ENCODE data around the gene TNFAIP8L3.

Gene TNFAIP8L3

GRCh38 chr15:51098331-51098619, 3.6 kb upstream of the TNFAIP8L3 start:
- no peak for DNase-seq (ENCODE audit: low spot score)
- TF ChIP-seq, protein P1, sequence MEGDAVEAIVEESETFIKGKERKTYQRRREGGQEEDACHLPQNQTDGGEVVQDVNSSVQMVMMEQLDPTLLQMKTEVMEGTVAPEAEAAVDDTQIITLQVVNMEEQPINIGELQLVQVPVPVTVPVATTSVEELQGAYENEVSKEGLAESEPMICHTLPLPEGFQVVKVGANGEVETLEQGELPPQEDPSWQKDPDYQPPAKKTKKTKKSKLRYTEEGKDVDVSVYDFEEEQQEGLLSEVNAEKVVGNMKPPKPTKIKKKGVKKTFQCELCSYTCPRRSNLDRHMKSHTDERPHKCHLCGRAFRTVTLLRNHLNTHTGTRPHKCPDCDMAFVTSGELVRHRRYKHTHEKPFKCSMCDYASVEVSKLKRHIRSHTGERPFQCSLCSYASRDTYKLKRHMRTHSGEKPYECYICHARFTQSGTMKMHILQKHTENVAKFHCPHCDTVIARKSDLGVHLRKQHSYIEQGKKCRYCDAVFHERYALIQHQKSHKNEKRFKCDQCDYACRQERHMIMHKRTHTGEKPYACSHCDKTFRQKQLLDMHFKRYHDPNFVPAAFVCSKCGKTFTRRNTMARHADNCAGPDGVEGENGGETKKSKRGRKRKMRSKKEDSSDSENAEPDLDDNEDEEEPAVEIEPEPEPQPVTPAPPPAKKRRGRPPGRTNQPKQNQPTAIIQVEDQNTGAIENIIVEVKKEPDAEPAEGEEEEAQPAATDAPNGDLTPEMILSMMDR (IDR thresholded peaks at IDR 0.05; ENCODE audit: extremely low read depth, insufficient read depth, missing control alignments), result no peak
- in situ Hi-C loops (cut with MboI; ENCODE audit: low pct_unique_long_range_greater_than_20kb, low sequenced_read_pairs, unreplicated experiment), result no loop called here

- DNase-seq (ENCODE audit: low spot score), result no peak
- in situ Hi-C loops (cut with MboI; ENCODE audit: low pct_unique_long_range_greater_than_20kb, low sequenced_read_pairs, unreplicated experiment), result no loop called here
- TF ChIP-seq, protein P1 (IDR thresholded peaks at IDR 0.05; ENCODE audit: extremely low read depth, insufficient read depth, missing control alignments), result no peak
Observed at GRCh38 chr15:51097553-51098330, 3.0 kb upstream of the TNFAIP8L3 start.

GRCh38 chr15:51096976-51097375, 2.3 kb upstream of the TNFAIP8L3 start:
- DNase-seq (ENCODE audit: low spot score), result no peak

DNA sequence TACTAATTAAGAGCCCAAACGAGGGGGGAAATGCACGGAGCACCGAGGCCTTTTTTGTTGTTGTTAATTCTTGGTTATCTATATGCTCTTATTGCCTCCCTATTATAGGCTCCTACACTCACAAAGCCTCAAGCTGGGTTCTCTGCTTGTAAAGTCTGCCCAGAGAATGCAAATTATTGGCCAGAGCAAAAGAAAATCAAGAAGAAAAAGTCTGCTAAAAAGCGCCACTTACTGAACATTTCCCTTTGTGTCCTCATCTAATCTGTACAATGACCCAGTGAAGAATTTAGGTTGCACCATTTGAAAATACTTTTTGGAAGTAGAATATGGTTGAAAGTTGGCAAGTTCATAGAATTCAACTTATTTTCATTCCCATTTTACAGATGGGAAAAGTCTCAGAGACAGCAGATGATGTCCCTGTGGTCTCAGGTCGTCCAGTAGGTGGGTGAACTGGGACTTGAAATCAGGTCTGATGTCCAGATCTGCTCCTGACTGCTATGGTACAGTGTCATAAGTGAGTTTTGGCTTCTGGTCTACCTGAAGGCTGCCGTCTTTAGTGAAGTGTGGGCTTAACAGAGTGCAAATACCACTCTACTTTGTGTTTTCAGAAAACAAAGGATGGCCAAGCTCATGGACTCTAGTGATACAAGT, 1.1 kb upstream of the TNFAIP8L3 start:
- in situ Hi-C loops (cut with MboI; ENCODE audit: low pct_unique_long_range_greater_than_20kb, low sequenced_read_pairs, unreplicated experiment), result no loop called here
- no peak for DNase-seq (ENCODE audit: low spot score)
- TF ChIP-seq, protein P1 (IDR thresholded peaks at IDR 0.05; ENCODE audit: extremely low read depth, insufficient read depth, missing control alignments), result no peak

More at GRCh38 chr15:51096976-51097375, 2.3 kb upstream of the TNFAIP8L3 start:
- TF ChIP-seq, protein P1 (IDR thresholded peaks at IDR 0.05; ENCODE audit: extremely low read depth, insufficient read depth, missing control alignments), result no peak
- in situ Hi-C loops (cut with MboI; ENCODE audit: low pct_unique_long_range_greater_than_20kb, low sequenced_read_pairs, unreplicated experiment), result no loop called here

DNA sequence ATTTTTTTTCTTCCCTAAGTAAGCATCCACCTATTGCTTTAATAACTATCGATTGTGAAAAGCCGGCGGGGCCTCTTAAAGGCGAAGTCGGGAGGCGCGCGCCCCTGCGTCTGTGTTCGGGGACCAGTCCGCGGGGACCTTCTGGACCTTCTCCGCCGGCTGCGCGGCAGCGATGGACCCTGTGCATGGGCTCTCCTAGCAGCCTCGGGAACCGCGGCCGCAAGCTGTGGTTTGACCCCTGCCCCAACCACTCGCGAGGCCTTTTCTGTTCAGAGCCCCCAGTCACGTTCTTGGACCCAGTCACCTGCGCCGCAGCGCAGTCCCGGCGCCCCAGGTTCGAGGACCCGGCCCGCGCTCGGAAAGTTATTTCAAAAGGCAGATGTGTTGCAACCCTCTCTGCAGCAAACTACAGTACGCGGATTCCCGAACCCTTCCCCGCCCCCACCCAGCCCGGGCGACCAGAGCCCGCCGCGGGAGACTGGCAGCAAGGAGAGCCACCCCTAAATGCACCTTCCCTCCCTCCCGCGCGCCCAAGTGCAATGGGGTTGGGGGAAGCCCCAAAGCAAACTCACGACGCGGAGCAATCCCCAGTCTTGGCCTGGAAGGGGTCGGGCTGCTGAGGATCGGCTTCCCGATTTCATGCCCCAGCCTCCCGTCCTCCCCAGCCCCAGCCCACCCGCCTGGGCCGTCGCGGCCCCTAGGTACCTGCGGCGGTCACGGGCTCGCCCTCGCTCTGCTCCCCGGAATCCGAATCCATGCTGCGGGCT, 684 bp downstream of the TNFAIP8L3 start:
- TF ChIP-seq, protein P1 (IDR thresholded peaks at IDR 0.05; ENCODE audit: extremely low read depth, insufficient read depth, missing control alignments), result no peak
- peak; percentile 61 for DNase-seq (ENCODE audit: low spot score)
- in situ Hi-C loops (cut with MboI; ENCODE audit: low pct_unique_long_range_greater_than_20kb, low sequenced_read_pairs, unreplicated experiment), result no loop called here

DNA sequence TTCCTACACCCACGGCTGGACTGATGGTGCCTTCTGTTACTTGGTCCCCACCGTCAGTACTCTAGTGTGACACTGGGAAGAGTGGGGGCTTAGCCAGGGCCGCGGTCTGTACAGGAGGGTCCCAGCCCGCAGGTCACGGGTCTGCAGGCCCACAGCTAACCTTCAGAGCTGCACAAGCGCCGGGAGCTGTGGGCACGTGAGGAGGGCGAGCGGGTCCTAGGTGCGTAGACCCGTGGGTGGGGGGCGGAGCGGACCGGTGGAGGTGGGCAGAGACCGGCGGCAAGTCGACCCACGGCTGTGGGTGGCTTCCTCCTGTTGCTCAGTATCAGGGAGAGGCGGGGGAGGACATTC, 1.2 kb downstream of the TNFAIP8L3 start:
- TF ChIP-seq, protein P1 (IDR thresholded peaks at IDR 0.05; ENCODE audit: extremely low read depth, insufficient read depth, missing control alignments), result no peak
- no peak for DNase-seq (ENCODE audit: low spot score)
- in situ Hi-C loops (cut with MboI; ENCODE audit: low pct_unique_long_range_greater_than_20kb, low sequenced_read_pairs, unreplicated experiment), result no loop called here

Data from GM13977 (cell line).